ENCODE measurements around the gene IL1RL2.
A peak's percentile ranks its signal among the peaks of the same experiment; 100 is the strongest.

The IL1RL2 gene

GRCh38 chr2:102186791-102187495 is at the start of gene IL1RL2:
Gene IL1RL2, plus strand, starts transcription at chr2:102187023. Its CDS starts 845 bp downstream, at chr2:102187868.
- DNase-seq = peak; percentile 29

DNA sequence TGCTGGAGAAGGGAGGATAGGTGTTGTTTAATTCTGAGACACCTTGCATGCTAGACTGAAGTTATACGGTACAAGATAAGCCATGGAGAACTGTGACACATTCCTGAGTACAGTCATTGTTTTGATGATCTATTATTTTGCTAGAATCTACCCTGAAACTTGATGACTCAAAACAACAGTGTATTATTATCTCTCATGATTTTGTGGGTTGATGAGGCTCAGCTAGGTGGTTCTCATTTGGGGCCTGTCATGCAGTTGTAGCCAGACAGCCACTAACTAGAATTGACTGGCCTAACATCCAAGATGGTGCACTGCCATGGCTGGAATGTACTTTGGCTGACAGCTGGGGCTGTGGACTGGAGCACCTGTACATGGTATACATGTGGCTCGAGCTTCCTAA is 49.7 kb upstream of the IL1RL2 start:
- peak; percentile 69 for DNase-seq

- no peak for DNase-seq
These were observed 48.5 kb upstream of the IL1RL2 start for GRCh38 chr2:102138331-102138730.

GRCh38 chr2:102139851-102140250 is 47.0 kb upstream of the IL1RL2 start:
- no peak for DNase-seq

- no peak for DNase-seq
These were observed 46.4 kb upstream of the IL1RL2 start for GRCh38 chr2:102140377-102140776.

GRCh38 chr2:102141011-102141943 is 45.5 kb upstream of the IL1RL2 start:
- DNase-seq = no peak

DNA sequence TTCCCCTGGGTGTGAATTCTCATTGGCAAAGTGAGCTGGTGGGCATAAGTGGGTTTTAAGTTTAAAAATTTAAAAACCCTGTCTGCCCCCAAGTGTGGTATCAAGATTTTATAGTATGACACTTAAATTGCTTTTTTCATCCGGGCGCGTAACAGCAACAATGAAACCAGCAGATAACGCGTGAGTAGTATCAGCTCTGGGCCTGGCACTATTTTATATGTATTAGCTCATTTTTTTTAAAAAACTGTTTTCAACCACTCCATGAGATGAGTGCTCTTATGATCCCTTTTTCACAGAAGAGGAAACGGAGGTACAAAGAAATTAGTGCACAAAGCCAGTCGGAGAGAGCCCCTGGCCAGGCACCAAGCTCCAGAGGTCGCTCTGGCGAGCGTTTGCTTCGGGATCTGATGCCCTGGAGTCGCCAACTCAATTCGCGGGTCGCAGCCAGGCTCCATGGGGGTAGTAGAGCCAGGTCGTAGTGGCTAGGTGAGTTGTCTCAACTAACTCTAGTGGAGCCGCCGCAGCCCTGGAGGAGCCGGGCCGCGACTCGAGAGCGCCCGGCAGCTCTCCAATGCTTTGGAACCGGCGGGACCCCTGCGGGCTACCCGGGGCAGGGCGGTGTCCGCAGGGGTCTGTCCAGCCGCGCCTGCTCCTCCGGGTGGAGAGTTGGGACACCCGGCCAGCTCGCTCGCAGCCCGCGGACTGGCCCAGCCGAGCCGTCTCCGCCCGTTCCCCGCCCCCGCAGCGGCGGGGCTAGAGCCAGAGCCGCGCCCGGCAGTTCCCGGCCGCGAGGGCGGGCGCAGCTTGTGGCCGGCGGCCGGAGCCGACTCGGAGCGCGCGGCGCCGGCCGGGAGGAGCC is 44.6 kb upstream of the IL1RL2 start, which contains the start of gene IL1R1:
Gene IL1R1 (plus strand): TSS at position 777 of the 859 bp plus-strand sequence. CDS start 14,979 bp downstream, outside the sequence.
- no peak for DNase-seq

- DNase-seq = no peak
These were observed 43.9 kb upstream of the IL1RL2 start for GRCh38 chr2:102142829-102143449.

GRCh38 chr2:102143450-102143985 is 43.3 kb upstream of the IL1RL2 start:
- no peak for DNase-seq

- DNase-seq = no peak
These were observed 42.7 kb upstream of the IL1RL2 start for GRCh38 chr2:102144128-102144527.

DNA sequence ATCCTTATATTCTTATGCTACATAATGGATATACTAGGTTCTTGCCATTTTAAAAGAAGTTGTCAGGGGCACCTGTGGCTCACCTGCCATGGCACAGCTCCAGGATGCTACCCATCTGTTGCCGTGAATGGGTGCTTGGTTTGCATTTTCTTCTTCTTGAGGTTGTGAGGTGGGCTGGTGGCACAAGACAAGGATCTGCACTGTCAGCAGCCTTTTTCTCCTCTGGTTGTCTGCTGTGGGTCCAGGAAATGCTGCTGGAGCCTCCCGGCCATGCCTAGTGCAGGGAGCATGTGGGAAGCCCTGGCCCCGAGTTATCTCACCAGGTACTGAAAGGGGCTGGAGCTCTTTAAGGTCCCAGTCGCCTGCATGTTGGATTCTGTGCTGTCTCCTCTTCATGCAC is 41.7 kb upstream of the IL1RL2 start:
- no peak for DNase-seq

GRCh38 chr2:102145934-102146333 is 40.9 kb upstream of the IL1RL2 start:
- DNase-seq = no peak

DNA sequence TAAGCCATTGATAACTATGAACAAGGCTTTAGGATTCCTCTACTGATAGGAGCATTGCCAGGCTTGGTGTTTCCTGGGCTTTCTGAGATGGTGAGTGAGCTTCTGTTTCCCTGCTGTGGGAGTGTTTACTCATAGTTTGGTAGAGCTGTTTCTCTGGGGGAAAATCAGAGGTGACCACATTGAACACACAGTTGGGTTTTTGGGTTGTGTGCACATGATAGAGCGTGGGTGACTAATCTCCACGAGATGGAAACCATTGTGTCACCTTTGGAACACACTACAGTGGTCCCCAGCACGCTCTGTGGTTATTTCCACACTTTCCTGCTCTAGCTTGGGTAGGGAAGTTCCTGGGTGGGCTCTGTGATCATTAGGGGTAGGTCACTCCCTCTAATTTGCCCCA is 38.9 kb upstream of the IL1RL2 start:
- peak; percentile 73 for DNase-seq

- DNase-seq = no peak
These were observed 37.6 kb upstream of the IL1RL2 start for GRCh38 chr2:102149243-102149642.

- DNase-seq = no peak
These were observed 37.0 kb upstream of the IL1RL2 start for GRCh38 chr2:102149644-102150455.

DNA sequence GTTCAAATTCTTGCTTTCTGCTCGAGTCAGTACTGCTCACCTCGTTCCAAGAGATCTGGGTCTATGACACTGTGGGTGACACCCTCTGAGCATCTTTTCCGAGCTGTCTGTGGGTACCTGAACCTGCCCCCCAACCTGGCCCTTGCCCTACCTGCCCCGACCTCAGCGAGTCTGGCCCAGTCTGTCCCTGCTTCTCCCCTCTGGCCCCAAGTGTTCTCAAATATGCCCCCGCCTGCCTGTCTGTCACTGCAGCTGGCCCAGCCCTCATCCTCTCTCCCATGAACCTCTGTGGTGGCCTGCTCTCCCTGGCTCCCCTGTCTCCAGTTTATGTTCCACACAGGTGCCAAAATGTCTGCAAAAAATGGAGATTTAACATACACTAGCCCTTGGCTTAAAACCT is 32.5 kb upstream of the IL1RL2 start:
- DNase-seq = no peak

GRCh38 chr2:102154946-102155702 is 31.7 kb upstream of the IL1RL2 start:
- DNase-seq = no peak

GRCh38 chr2:102155703-102156515 is 30.9 kb upstream of the IL1RL2 start:
- DNase-seq = no peak

DNA sequence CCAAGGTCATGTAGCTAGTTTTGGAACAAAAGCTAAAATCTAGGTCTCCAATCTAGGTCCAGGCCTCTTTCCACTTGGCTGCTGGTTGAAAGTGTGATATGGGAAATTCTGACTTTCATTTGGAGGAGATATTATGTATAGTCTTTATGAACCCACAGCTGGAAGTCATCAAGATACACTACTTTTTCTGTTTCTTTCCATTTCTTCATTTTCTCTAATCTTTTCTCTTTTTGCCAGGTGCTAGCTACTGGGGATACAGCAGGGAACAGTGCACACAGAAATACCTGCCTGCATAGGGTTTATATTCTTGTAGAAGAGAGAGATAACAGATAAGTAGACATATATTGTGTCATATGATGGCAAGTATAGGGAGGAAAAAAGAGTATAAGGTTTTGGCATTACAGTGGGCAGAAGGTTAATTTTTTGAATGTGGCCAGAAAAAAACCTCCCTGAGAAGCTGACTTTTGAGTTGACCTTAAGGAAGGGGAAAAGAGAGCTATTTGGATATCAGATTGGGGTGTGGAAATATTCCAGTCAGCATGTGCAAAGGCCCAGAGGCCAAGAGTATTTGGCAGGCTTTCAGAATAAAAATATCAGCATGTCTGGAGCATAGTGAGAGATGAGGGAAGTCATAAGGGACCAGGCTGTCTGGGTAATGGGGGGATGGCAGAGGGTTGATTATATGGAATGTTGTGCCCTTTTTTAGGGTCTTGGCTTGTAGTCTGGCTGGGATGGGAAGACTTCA is 28.6 kb upstream of the IL1RL2 start:
- no peak for DNase-seq
